Measurements from ENCODE around the gene ABI2. TPM values are rescaled to one million over a fixed set of nuclear protein-coding genes. Genes with fewer than 3 reads are reported as not detected.

The ABI2 gene
- polyA plus RNA-seq, 1 of the 3 experiments (the other 2 are of a cell fraction): 51.5 TPM

- no peak for DNase-seq
- TF ChIP-seq RFX5 (IDR thresholded peaks at IDR 0.05; ENCODE audit: low read length): no peak
- TF ChIP-seq MEF2A (IDR thresholded peaks at IDR 0.05; ENCODE audit: borderline replicate concordance, low read depth): no peak
- no peak for TF ChIP-seq TCF12 (IDR thresholded peaks at IDR 0.05)
- TF ChIP-seq YY1 (IDR thresholded peaks at IDR 0.05; ENCODE audit: low read depth): no peak
- TF ChIP-seq RAD21 (IDR thresholded peaks at IDR 0.05; ENCODE audit: low read length): no peak
- TF ChIP-seq PBX3 (IDR thresholded peaks at IDR 0.05): no peak
- no peak for TF ChIP-seq EZH2phosphoT487 (IDR thresholded peaks at IDR 0.05; ENCODE audit: borderline replicate concordance, low read depth)
- TF ChIP-seq EP300 (IDR thresholded peaks at IDR 0.05; ENCODE audit: borderline replicate concordance in 1 of 2, low read depth in 1 of 2, low read length in 1 of 2): no peak
- H3K27ac ChIP-seq (ENCODE audit: low read depth in 2 of 2, low read length in 1 of 2): peak overlapping the region in 1 of 2 experiments; percentile 81; a peak in 2 of 4 replicates
Measured at GRCh38 chr2:203404996-203405395, 76.8 kb downstream of the ABI2 start.

DNA sequence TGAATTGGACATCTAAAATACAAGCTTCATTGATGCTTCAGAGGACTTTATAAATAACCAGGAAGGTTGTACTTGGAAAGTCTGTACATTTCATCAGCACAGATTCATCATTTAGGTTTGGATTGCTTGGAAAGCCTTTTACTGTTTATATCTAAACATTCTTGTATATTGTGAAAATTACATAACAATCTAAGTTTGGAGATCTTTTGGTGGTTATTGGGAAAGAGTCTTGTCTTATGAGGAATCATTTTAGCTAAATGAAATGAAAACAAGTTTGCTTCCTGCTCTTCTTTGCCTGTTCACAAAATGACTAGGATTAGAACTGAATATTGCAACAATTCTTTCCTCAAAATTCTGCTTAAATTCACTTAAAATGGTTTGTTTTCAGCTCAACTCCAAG, 79.3 kb downstream of the ABI2 start:
- H3K4me2 ChIP-seq: no peak overlapping the region
- POLR2A ChIA-PET: no interaction called here
- CTCF ChIA-PET: interaction anchor here (1.3 to 1.4 kb wide), 2 partner anchors 16 to 182 kb away, joined by 3 read pairs; no protein-coding TSS in a partner anchor
- H3K9me3 ChIP-seq: no peaks in the 10 kb centered on the region
- no peak overlapping the region for H3K9ac ChIP-seq
- peaks cover 21% of the 10 kb centered on the region for H3F3A ChIP-seq (replicated peaks; ENCODE audit: insufficient read depth)
- TF ChIP-seq GABPA (IDR thresholded peaks at IDR 0.05; ENCODE audit: low read depth) (no peak), MEF2A (IDR thresholded peaks at IDR 0.05; ENCODE audit: borderline replicate concordance, low read depth) (no peak), NRF1 (IDR thresholded peaks at IDR 0.05; ENCODE audit: low read depth, low read length) (no peak), SIN3A (IDR thresholded peaks at IDR 0.05; ENCODE audit: borderline replicate concordance, low read depth, low read length) (no peak), RCOR1 (IDR thresholded peaks at IDR 0.05; ENCODE audit: low read length) (no peak)
- TF ChIP-seq, protein P1, sequence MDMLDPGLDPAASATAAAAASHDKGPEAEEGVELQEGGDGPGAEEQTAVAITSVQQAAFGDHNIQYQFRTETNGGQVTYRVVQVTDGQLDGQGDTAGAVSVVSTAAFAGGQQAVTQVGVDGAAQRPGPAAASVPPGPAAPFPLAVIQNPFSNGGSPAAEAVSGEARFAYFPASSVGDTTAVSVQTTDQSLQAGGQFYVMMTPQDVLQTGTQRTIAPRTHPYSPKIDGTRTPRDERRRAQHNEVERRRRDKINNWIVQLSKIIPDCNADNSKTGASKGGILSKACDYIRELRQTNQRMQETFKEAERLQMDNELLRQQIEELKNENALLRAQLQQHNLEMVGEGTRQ (IDR thresholded peaks at IDR 0.05; ENCODE audit: borderline replicate concordance, low read depth, low read length): no peak
- no peaks in the 10 kb centered on the region for H4K20me1 ChIP-seq (ENCODE audit: insufficient read depth)
- H3K9me2 ChIP-seq: no peaks in the 10 kb centered on the region
- H3K36me3 ChIP-seq (replicated peaks in 1 of 2; ENCODE audit: control insufficient read depth in 1 of 2, insufficient read depth in 2 of 2, low read length in 1 of 2): peaks cover 60 to 81% of the 10 kb centered on the region in 2 experiments
- H2AFZ ChIP-seq (ENCODE audit: low read depth): no peak overlapping the region
- H3K79me2 ChIP-seq (ENCODE audit: insufficient read depth): peaks cover 37% of the 10 kb centered on the region; the same call in 1 of the 2 replicates
- no peak overlapping the region for H3K27ac ChIP-seq (ENCODE audit: low read depth in 2 of 2, low read length in 1 of 2)
- peaks cover under 1 to 9% of the 10 kb centered on the region in 2 experiments for H3K4me1 ChIP-seq (ENCODE audit: control insufficient read depth in 1 of 2, insufficient read depth in 2 of 2, low read depth in 1 of 2, low read length in 1 of 2)
- H3K27me3 ChIP-seq (ENCODE audit: insufficient read depth): no peaks in the 10 kb centered on the region
- no peak overlapping the region for H3K4me3 ChIP-seq (ENCODE audit: low read depth in 2 of 2, low read length in 1 of 2)
- DNase-seq: no peak

More at GRCh38 chr2:203404996-203405395, 76.8 kb downstream of the ABI2 start:
- Histone ChIP-seq H3K4me1 (ENCODE audit: control insufficient read depth in 1 of 2, insufficient read depth in 2 of 2, low read depth in 1 of 2, low read length in 1 of 2) (peaks cover 0 to 22% of the 10 kb centered on the region in 2 experiments; a peak in 2 of 4 replicates), H3K4me3 (ENCODE audit: low read depth in 2 of 2, low read length in 1 of 2) (no peak overlapping the region), H3K9me2 (no peaks in the 10 kb centered on the region), H3K9me3 (no peaks in the 10 kb centered on the region), H3K27me3 (ENCODE audit: insufficient read depth) (no peaks in the 10 kb centered on the region), H3K4me2 (no peak overlapping the region), H2AFZ (ENCODE audit: low read depth) (no peak overlapping the region), H3F3A (replicated peaks; ENCODE audit: insufficient read depth) (peaks cover 45% of the 10 kb centered on the region), H3K9ac (no peak overlapping the region), H3K36me3 (replicated peaks in 1 of 2; ENCODE audit: control insufficient read depth in 1 of 2, insufficient read depth in 2 of 2, low read length in 1 of 2) (peaks cover 38 to 70% of the 10 kb centered on the region in 2 experiments), H3K79me2 (ENCODE audit: insufficient read depth) (peaks cover 45% of the 10 kb centered on the region), H4K20me1 (ENCODE audit: insufficient read depth) (no peaks in the 10 kb centered on the region)
- CTCF ChIA-PET: no interaction called here
- POLR2A ChIA-PET: interaction anchor here (0.6 kb wide), 1 partner anchor 21 kb away, joined by 3 read pairs; no protein-coding TSS in a partner anchor
